HUDEP-2 (cell line): Measurements from ENCODE around the gene ADGRF3.
"Not testable (repeated sequence)": the region's sequence is repeated elsewhere in the genome, so short reads cannot be mapped to it uniquely, and the experiment has no call there.

Source experiments
- DNase-seq, 76 experiments: peaks; one replicate each; lab custom pipeline; 2025; ENCODE audit not compliant: unreplicated experiment in 76 of 76; lab: John Stamatoyannopoulos, UW

Gene ADGRF3

GRCh38 chr2:26318950-26319349, 27.6 kb downstream of the ADGRF3 start:
- DNase-seq: no peak

GRCh38 chr2:26317377-26318105, 29.0 kb downstream of the ADGRF3 start:
- no peak for DNase-seq

GRCh38 chr2:26316845-26317244, 29.7 kb downstream of the ADGRF3 start:
- no peak for DNase-seq

- DNase-seq: peak in 13 of 76 experiments; percentile 5 to 21 (median 8)
Measured at GRCh38 chr2:26316041-26316440, 30.5 kb downstream of the ADGRF3 start.

- DNase-seq: no peak
Measured at GRCh38 chr2:26314243-26314642, 32.3 kb downstream of the ADGRF3 start.

GRCh38 chr2:26313446-26313845, 33.1 kb downstream of the ADGRF3 start:
- no peak for DNase-seq

- DNase-seq: no peak
Measured at GRCh38 chr2:26312471-26312870, 34.1 kb downstream of the ADGRF3 start.

- no peak for DNase-seq
Measured at GRCh38 chr2:26309921-26310320, 36.7 kb downstream of the ADGRF3 start.

- no peak for DNase-seq
Measured at GRCh38 chr2:26305540-26305939, 41.0 kb downstream of the ADGRF3 start.

GRCh38 chr2:26305094-26305493, 41.5 kb downstream of the ADGRF3 start:
- DNase-seq: not testable (repeated sequence)

GRCh38 chr2:26302846-26303245, 43.7 kb downstream of the ADGRF3 start:
- no peak for DNase-seq

- DNase-seq: no peak
Measured at GRCh38 chr2:26300234-26300925, 46.2 kb downstream of the ADGRF3 start.

- no peak for DNase-seq
Measured at GRCh38 chr2:26299471-26300101, 47.0 kb downstream of the ADGRF3 start.

- DNase-seq: peak in 5 of 76 experiments; percentile 4 to 14 (median 10)
Measured at GRCh38 chr2:26298638-26299393, 47.8 kb downstream of the ADGRF3 start.

- DNase-seq: no peak
Measured at GRCh38 chr2:26298286-26298637, 48.3 kb downstream of the ADGRF3 start.

- DNase-seq: no peak
Measured at GRCh38 chr2:26297061-26297460, 49.5 kb downstream of the ADGRF3 start.

- no peak for DNase-seq
Measured at GRCh38 chr2:26295511-26295910, 51.1 kb downstream of the ADGRF3 start.

GRCh38 chr2:26292646-26293045, 53.9 kb downstream of the ADGRF3 start:
- DNase-seq: no peak

GRCh38 chr2:26290001-26290400, 56.6 kb downstream of the ADGRF3 start:
- no peak for DNase-seq

- DNase-seq: no peak
Measured at GRCh38 chr2:26285931-26286330, 60.7 kb downstream of the ADGRF3 start.

GRCh38 chr2:26284132-26284531, 62.5 kb downstream of the ADGRF3 start:
- no peak for DNase-seq
